ENCODE data around the gene SLC5A3. TPM values are rescaled to one million over a fixed set of nuclear protein-coding genes. Genes with fewer than 3 reads are reported as not detected.

The SLC5A3 gene
- total and polyA plus RNA-seq, 4 donors, result 12.7 to 59.8 (median 32.3) TPM

GRCh38 chr21:34076835-34077234 lies 3.5 kb downstream of the SLC5A3 start:
- peaks cover 9% of the 10 kb centered on the region for H3K4me1 ChIP-seq (ENCODE audit: control insufficient read depth, insufficient read depth, low read length)
- no peak overlapping the region for H3K27ac ChIP-seq (ENCODE audit: low read depth, low read length)
- H3K4me3 ChIP-seq (ENCODE audit: low read depth, low read length), result no peak overlapping the region
- H3K9me3 ChIP-seq (ENCODE audit: control insufficient read depth, insufficient read depth, low read length), result no peaks in the 10 kb centered on the region
- DNase-seq (ENCODE audit: low read depth in 4 of 6, low spot score in 6 of 6), result no peak
- WGBS (ENCODE audit: insufficient coverage), result no CpG with 5 or more reads among the region's 1 CpG
- no peaks in the 10 kb centered on the region for H3K27me3 ChIP-seq (ENCODE audit: control insufficient read depth, insufficient read depth, low read length)
- no peaks in the 10 kb centered on the region for H3K36me3 ChIP-seq (ENCODE audit: control insufficient read depth, insufficient read depth, low read length)

GRCh38 chr21:34077888-34078287 lies 4.5 kb downstream of the SLC5A3 start:
- no CpG with 5 or more reads among the region's 1 CpG for WGBS (ENCODE audit: insufficient coverage)
- Histone ChIP-seq H3K4me3 (ENCODE audit: low read depth, low read length) (no peak overlapping the region), H3K9me3 (ENCODE audit: control insufficient read depth, insufficient read depth, low read length) (no peaks in the 10 kb centered on the region)

GRCh38 chr21:34078915-34079314 lies 5.5 kb downstream of the SLC5A3 start:
- Histone ChIP-seq H3K27me3 (ENCODE audit: control insufficient read depth, insufficient read depth, low read length) (no peaks in the 10 kb centered on the region), H3K4me3 (ENCODE audit: low read depth, low read length) (no peak overlapping the region), H3K4me1 (ENCODE audit: control insufficient read depth, insufficient read depth, low read length) (peaks cover 4% of the 10 kb centered on the region), H3K36me3 (ENCODE audit: control insufficient read depth, insufficient read depth, low read length) (no peaks in the 10 kb centered on the region), H3K9me3 (ENCODE audit: control insufficient read depth, insufficient read depth, low read length) (no peaks in the 10 kb centered on the region), H3K27ac (ENCODE audit: low read depth, low read length) (no peak overlapping the region)
- WGBS (ENCODE audit: insufficient coverage), result no CpG with 5 or more reads among the region's 2 CpGs
- DNase-seq (ENCODE audit: low read depth in 4 of 6, low spot score in 6 of 6), result no peak

More at GRCh38 chr21:34077888-34078287, 4.5 kb downstream of the SLC5A3 start:
- peaks cover 4% of the 10 kb centered on the region for H3K4me1 ChIP-seq (ENCODE audit: control insufficient read depth, insufficient read depth, low read length)
- no peak overlapping the region for H3K27ac ChIP-seq (ENCODE audit: low read depth, low read length)
- no peaks in the 10 kb centered on the region for H3K36me3 ChIP-seq (ENCODE audit: control insufficient read depth, insufficient read depth, low read length)
- no peak for DNase-seq (ENCODE audit: low read depth in 4 of 6, low spot score in 6 of 6)
- H3K27me3 ChIP-seq (ENCODE audit: control insufficient read depth, insufficient read depth, low read length), result no peaks in the 10 kb centered on the region

GRCh38 chr21:34080710-34081109 lies 7.3 kb downstream of the SLC5A3 start:
- no peak overlapping the region for H3K4me3 ChIP-seq (ENCODE audit: low read depth, low read length)
- no peak for DNase-seq (ENCODE audit: low read depth in 4 of 6, low spot score in 6 of 6)
- WGBS (ENCODE audit: insufficient coverage), result 97% methylated on average over 4 of the region's 5 CpGs
- no peaks in the 10 kb centered on the region for H3K4me1 ChIP-seq (ENCODE audit: control insufficient read depth, insufficient read depth, low read length)
- H3K27ac ChIP-seq (ENCODE audit: low read depth, low read length), result no peak overlapping the region
- H3K36me3 ChIP-seq (ENCODE audit: control insufficient read depth, insufficient read depth, low read length), result no peaks in the 10 kb centered on the region
- no peaks in the 10 kb centered on the region for H3K9me3 ChIP-seq (ENCODE audit: control insufficient read depth, insufficient read depth, low read length)
- H3K27me3 ChIP-seq (ENCODE audit: control insufficient read depth, insufficient read depth, low read length), result no peaks in the 10 kb centered on the region

- H3K27ac ChIP-seq (ENCODE audit: low read depth, low read length), result no peak overlapping the region
- no peaks in the 10 kb centered on the region for H3K36me3 ChIP-seq (ENCODE audit: control insufficient read depth, insufficient read depth, low read length)
- H3K9me3 ChIP-seq (ENCODE audit: control insufficient read depth, insufficient read depth, low read length), result no peaks in the 10 kb centered on the region
- no peak for DNase-seq (ENCODE audit: low read depth in 4 of 6, low spot score in 6 of 6)
- no CpG with 5 or more reads among the region's 4 CpGs for WGBS (ENCODE audit: insufficient coverage)
- no peaks in the 10 kb centered on the region for H3K27me3 ChIP-seq (ENCODE audit: control insufficient read depth, insufficient read depth, low read length)
- H3K4me1 ChIP-seq (ENCODE audit: control insufficient read depth, insufficient read depth, low read length), result no peaks in the 10 kb centered on the region
- H3K4me3 ChIP-seq (ENCODE audit: low read depth, low read length), result no peak overlapping the region
Observed at GRCh38 chr21:34082769-34083168, 9.4 kb downstream of the SLC5A3 start.

- Histone ChIP-seq H3K4me3 (ENCODE audit: low read depth, low read length) (no peak overlapping the region), H3K9me3 (ENCODE audit: control insufficient read depth, insufficient read depth, low read length) (no peaks in the 10 kb centered on the region), H3K4me1 (ENCODE audit: control insufficient read depth, insufficient read depth, low read length) (no peaks in the 10 kb centered on the region), H3K27me3 (ENCODE audit: control insufficient read depth, insufficient read depth, low read length) (no peaks in the 10 kb centered on the region), H3K27ac (ENCODE audit: low read depth, low read length) (no peak overlapping the region), H3K36me3 (ENCODE audit: control insufficient read depth, insufficient read depth, low read length) (no peaks in the 10 kb centered on the region)
- no peak for DNase-seq (ENCODE audit: low read depth in 4 of 6, low spot score in 6 of 6)
- 91% methylated on average over 3 of the region's 3 CpGs for WGBS (ENCODE audit: insufficient coverage)
Observed at GRCh38 chr21:34083357-34083756, 10.0 kb downstream of the SLC5A3 start.

- Histone ChIP-seq H3K4me3 (ENCODE audit: low read depth, low read length) (no peak overlapping the region), H3K4me1 (ENCODE audit: control insufficient read depth, insufficient read depth, low read length) (no peaks in the 10 kb centered on the region), H3K27me3 (ENCODE audit: control insufficient read depth, insufficient read depth, low read length) (no peaks in the 10 kb centered on the region), H3K36me3 (ENCODE audit: control insufficient read depth, insufficient read depth, low read length) (no peaks in the 10 kb centered on the region), H3K9me3 (ENCODE audit: control insufficient read depth, insufficient read depth, low read length) (no peaks in the 10 kb centered on the region), H3K27ac (ENCODE audit: low read depth, low read length) (no peak overlapping the region)
- DNase-seq (ENCODE audit: low read depth in 4 of 6, low spot score in 6 of 6), result no peak
- 75% methylated on average over 1 of the region's 2 CpGs for WGBS (ENCODE audit: insufficient coverage)
Observed at GRCh38 chr21:34085129-34085528, 11.8 kb downstream of the SLC5A3 start.

GRCh38 chr21:34086887-34087306 lies 13.5 kb downstream of the SLC5A3 start:
- no peak overlapping the region for H3K4me3 ChIP-seq (ENCODE audit: low read depth, low read length)
- H3K36me3 ChIP-seq (ENCODE audit: control insufficient read depth, insufficient read depth, low read length), result no peaks in the 10 kb centered on the region
- H3K27me3 ChIP-seq (ENCODE audit: control insufficient read depth, insufficient read depth, low read length), result no peaks in the 10 kb centered on the region
- no peak for DNase-seq (ENCODE audit: low read depth in 4 of 6, low spot score in 6 of 6)
- H3K9me3 ChIP-seq (ENCODE audit: control insufficient read depth, insufficient read depth, low read length), result no peaks in the 10 kb centered on the region
- WGBS (ENCODE audit: insufficient coverage), result 97% methylated on average over 3 of the region's 5 CpGs
- H3K4me1 ChIP-seq (ENCODE audit: control insufficient read depth, insufficient read depth, low read length), result no peaks in the 10 kb centered on the region
- H3K27ac ChIP-seq (ENCODE audit: low read depth, low read length), result no peak overlapping the region

GRCh38 chr21:34088752-34089151 lies 15.4 kb downstream of the SLC5A3 start:
- no peak for DNase-seq (ENCODE audit: low read depth in 4 of 6, low spot score in 6 of 6)
- Histone ChIP-seq H3K27me3 (ENCODE audit: control insufficient read depth, insufficient read depth, low read length) (no peaks in the 10 kb centered on the region), H3K36me3 (ENCODE audit: control insufficient read depth, insufficient read depth, low read length) (no peaks in the 10 kb centered on the region), H3K4me1 (ENCODE audit: control insufficient read depth, insufficient read depth, low read length) (no peaks in the 10 kb centered on the region), H3K9me3 (ENCODE audit: control insufficient read depth, insufficient read depth, low read length) (no peaks in the 10 kb centered on the region), H3K4me3 (ENCODE audit: low read depth, low read length) (no peak overlapping the region), H3K27ac (ENCODE audit: low read depth, low read length) (no peak overlapping the region)
- no CpG with 5 or more reads among the region's 3 CpGs for WGBS (ENCODE audit: insufficient coverage)

- peaks cover 2% of the 10 kb centered on the region for H3K36me3 ChIP-seq (ENCODE audit: control insufficient read depth, insufficient read depth, low read length)
- H3K4me3 ChIP-seq (ENCODE audit: low read depth, low read length), result no peak overlapping the region
- no peak overlapping the region for H3K27ac ChIP-seq (ENCODE audit: low read depth, low read length)
- H3K9me3 ChIP-seq (ENCODE audit: control insufficient read depth, insufficient read depth, low read length), result no peaks in the 10 kb centered on the region
- H3K4me1 ChIP-seq (ENCODE audit: control insufficient read depth, insufficient read depth, low read length), result no peaks in the 10 kb centered on the region
- WGBS (ENCODE audit: insufficient coverage), result 92% methylated on average over 3 of the region's 4 CpGs
- DNase-seq (ENCODE audit: low read depth in 4 of 6, low spot score in 6 of 6), result no peak
- no peaks in the 10 kb centered on the region for H3K27me3 ChIP-seq (ENCODE audit: control insufficient read depth, insufficient read depth, low read length)
Observed at GRCh38 chr21:34091032-34091431, 17.7 kb downstream of the SLC5A3 start.

Data from spinal cord (tissue), 10 donors.